RWPE1 (cell line): ENCODE measurements around the gene MAP1LC3B.
A peak's percentile ranks its signal among the peaks of the same experiment; 100 is the strongest.

Experiments used
- CTCF ChIA-PET: fragments of 350-600 bp; sonication (Branson Sonifier 250); formaldehyde crosslinking; extraction: SDS; loops from one replicate; lab custom pipeline; 2021; lab: Yijun Ruan, JAX
- POLR2A ChIA-PET: fragments of 400-600 bp; formaldehyde crosslinking; extraction: SDS; loops from one replicate; lab custom pipeline; 2020; ENCODE audit warnings: antibody characterized with exemption; ENCODE audit not compliant: low non-redundant PET; lab: Yijun Ruan, JAX
- DNase-seq: peaks from one replicate; pipeline ENCODE4 v3.0.0; 2012; ENCODE audit warnings: low spot score
- H3K27ac ChIP-seq: fragments of 450-650 bp; 2 replicates; pipeline ENCODE4 v1.5.1; 2017
- TF ChIP-seq, protein P1 (sequence below): fragments of 450-650 bp; conservative IDR thresholded peaks from 2 replicates; pipeline ENCODE4 v1.5.1; 2017; ENCODE audit warnings: low read depth, mild to moderate bottlenecking

The MAP1LC3B gene

DNA sequence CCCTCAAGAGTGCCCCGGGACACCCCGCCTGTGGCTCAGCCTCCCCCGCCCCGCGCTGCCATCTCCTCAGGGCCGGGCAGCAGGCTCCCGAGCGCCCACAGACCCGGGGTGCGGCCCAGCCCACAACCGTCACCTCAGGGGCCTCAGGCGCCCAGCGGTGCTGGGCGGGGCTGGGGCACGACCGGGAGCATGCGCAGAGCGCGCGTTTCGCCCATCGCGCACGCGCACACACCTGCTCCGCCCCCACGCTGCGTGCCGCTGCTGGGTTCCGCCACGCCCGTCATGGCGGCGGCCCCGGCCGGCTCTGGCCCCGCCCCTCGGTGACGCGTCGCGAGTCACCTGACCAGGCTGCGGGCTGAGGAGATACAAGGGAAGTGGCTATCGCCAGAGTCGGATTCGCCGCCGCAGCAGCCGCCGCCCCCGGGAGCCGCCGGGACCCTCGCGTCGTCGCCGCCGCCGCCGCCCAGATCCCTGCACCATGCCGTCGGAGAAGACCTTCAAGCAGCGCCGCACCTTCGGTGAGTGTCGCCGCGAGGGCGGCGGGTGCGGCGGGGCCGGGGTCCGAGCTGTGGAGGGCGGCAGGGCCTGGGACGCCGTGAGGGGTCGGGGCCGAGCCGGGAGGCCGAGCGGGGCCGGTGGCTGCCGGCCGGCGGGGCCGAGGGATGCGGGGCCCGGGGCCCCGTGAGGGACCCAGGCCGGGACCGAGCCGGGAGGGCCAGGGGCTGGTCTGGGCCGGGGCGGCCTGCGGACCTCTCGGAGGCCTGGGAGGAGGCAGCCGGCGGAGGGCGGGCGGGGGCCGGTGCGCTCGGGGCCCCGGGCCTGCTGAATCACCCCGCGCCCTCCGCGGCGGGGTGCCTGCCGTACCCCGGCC lies at the start of gene MAP1LC3B:
MAP1LC3B (plus strand) TSS at position 387 of the 871 bp plus-strand sequence; CDS start at position 479, 92 bp downstream.
- CTCF ChIA-PET = no interaction called here
- peak within 1 kb of the TSS; percentile 92 for H3K27ac ChIP-seq
- peak; percentile 93 for DNase-seq
- TF ChIP-seq, protein P1, sequence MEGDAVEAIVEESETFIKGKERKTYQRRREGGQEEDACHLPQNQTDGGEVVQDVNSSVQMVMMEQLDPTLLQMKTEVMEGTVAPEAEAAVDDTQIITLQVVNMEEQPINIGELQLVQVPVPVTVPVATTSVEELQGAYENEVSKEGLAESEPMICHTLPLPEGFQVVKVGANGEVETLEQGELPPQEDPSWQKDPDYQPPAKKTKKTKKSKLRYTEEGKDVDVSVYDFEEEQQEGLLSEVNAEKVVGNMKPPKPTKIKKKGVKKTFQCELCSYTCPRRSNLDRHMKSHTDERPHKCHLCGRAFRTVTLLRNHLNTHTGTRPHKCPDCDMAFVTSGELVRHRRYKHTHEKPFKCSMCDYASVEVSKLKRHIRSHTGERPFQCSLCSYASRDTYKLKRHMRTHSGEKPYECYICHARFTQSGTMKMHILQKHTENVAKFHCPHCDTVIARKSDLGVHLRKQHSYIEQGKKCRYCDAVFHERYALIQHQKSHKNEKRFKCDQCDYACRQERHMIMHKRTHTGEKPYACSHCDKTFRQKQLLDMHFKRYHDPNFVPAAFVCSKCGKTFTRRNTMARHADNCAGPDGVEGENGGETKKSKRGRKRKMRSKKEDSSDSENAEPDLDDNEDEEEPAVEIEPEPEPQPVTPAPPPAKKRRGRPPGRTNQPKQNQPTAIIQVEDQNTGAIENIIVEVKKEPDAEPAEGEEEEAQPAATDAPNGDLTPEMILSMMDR = no peak
- POLR2A ChIA-PET = no interaction called here

DNA sequence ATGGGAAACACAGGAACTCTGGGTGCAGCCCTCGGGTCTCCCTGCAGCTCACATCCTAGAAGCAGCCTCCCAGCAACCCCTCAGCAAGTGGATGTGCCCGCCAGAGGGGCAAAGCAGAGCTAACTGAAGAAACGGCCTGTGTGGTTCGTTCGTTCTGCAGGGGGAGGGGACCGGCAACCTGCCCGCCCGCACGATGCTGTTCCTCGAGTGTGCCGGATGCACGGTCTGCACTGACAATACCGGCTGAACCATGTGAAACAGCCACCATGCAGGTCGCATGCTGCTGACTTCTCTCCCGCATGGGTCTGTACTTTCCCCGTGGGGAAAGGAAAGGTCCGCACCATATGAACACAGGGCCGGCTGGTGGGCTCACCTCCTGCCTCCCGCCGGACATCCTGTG lies 49.6 kb upstream of the MAP1LC3B start:
- TF ChIP-seq, protein P1 = no peak

DNA sequence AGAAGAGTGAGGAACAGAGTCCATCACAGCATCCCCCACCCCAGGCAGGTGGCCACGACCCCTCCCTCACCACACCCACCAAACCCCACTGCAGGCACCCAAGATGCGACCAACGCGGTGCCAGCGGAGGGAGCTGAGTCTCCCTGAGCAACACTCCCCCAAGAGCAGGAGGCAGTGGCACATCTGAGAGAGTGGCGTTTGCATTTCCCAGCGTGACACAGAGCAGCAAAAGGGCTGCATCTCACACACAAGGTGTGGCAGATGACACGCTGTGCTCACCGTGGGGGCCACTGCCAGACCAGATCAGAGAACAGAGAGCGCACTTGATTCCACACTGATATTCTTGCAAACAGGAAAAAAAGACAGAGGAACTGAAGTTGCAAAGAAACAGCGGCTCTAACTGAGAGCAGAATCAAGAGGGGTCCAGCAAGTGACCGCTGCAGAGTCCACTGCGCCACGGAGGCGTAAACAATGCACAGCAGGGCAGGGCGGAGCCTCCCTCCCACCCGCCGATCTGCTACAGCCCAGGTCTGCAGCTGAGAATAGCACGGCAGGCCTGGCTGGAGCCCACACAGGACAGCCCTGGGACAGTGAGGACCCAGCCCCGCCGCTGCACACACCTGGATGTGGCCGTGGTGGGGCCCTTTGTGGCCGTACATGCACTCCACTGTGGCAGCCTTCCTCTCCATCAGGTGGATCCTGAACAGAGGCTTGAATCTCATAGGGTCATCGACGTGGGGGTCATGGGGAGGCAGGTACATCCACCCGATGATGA lies 49.0 kb upstream of the MAP1LC3B start:
- POLR2A ChIA-PET = no interaction called here
- TF ChIP-seq, protein P1 = no peak
- CTCF ChIA-PET = no interaction called here
- H3K27ac ChIP-seq = no peak overlapping the region
- DNase-seq = no peak

More for the DNA sequence above, 49.6 kb upstream of the MAP1LC3B start:
- CTCF ChIA-PET = no interaction called here
- no peak overlapping the region for H3K27ac ChIP-seq
- POLR2A ChIA-PET = no interaction called here
- DNase-seq = no peak

DNA sequence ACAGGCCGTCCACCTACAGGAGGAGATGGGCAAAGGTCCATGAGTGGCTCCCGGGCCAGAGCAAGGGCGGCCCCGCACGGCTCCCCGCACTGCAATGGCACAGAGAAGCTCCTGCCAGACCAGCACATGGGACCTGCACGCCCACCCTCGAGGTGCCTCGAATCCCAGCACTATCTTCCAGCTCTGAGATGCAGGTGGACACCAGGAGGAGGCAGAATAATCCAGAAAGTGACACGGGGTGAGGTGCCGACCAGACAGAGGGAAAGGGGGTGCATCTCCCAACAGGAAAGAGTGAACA lies 48.4 kb upstream of the MAP1LC3B start:
- H3K27ac ChIP-seq = peak overlapping the region; percentile 12; the same call in 1 of the 2 replicates
- no peak for DNase-seq
- CTCF ChIA-PET = interaction anchor here (0.6 kb wide), 1 partner anchor 150 kb away, joined by 3 read pairs; no protein-coding TSS in a partner anchor
- TF ChIP-seq, protein P1 = no peak
- POLR2A ChIA-PET = no interaction called here

DNA sequence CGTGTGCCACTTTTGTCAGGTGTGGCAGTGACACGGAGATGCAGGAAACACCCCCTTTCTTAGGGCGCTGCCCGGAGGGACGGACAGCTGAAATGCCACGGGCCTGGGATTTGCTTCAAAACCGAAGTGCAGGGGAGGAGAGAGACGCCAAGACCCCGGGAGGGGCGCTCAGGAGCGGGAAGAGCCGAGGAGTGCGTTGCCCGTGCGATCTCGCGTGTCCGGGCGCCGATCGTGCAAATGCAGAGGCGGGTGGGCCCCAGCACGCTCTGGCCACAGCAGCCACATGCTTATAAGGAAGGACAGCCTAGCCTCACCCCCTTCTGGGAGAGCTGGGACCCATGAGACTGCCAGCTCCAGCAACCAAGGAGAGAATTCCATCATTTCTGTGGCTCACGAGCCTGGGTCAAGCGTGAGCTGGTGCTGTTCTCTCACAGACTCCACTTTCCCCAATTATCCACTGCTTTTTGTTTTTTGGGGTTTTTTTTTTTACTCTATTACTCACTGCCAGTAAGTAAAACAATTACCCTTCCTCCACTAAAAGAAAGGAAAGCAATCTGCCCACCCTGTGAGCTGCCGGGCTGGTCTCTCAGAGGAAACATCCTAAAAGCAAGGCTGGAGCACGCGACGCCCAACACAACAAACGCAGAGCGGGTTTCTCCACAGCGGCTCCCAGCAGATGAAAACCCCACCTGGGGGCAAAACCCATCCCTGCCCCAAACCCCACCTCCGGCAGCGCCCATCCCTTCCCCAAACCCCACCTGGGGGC lies 47.8 kb upstream of the MAP1LC3B start:
- ChIA-PET POLR2A (no interaction called here), CTCF (interaction anchor here (0.6 kb wide), 1 partner anchor 149 kb away, joined by 3 read pairs; no protein-coding TSS in a partner anchor)
- H3K27ac ChIP-seq = peak overlapping the region; percentile 77
- DNase-seq = no peak
- TF ChIP-seq, protein P1 = no peak
